ENCODE measurements around the gene SLC4A2. TPM values are rescaled to one million over a fixed set of nuclear protein-coding genes. Genes with fewer than 3 reads are reported as not detected.

Gene SLC4A2
- total and polyA plus RNA-seq, 2 of the 8 experiments (the other 6 are each of a cell fraction or from before 2014, with no cell fraction given) = 72.6 to 147 TPM

DNA sequence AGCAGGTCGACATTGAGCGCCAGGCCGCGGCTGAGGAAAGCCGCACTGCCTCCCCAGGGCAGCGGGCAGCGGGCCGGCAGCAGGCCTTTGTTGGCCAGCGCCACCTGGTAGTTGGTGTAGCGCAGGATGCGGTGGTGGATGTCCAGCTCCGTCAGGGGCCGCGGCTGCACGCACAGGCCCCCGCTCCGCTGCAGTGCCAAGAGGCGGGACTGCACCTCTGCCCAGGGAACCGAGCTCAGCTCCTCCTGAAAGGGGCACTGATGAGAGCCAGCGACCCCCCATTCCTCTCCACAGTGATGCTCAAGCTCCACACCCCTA is 40.3 kb upstream of the SLC4A2 start (continued):
- TF ChIP-seq, protein P1, sequence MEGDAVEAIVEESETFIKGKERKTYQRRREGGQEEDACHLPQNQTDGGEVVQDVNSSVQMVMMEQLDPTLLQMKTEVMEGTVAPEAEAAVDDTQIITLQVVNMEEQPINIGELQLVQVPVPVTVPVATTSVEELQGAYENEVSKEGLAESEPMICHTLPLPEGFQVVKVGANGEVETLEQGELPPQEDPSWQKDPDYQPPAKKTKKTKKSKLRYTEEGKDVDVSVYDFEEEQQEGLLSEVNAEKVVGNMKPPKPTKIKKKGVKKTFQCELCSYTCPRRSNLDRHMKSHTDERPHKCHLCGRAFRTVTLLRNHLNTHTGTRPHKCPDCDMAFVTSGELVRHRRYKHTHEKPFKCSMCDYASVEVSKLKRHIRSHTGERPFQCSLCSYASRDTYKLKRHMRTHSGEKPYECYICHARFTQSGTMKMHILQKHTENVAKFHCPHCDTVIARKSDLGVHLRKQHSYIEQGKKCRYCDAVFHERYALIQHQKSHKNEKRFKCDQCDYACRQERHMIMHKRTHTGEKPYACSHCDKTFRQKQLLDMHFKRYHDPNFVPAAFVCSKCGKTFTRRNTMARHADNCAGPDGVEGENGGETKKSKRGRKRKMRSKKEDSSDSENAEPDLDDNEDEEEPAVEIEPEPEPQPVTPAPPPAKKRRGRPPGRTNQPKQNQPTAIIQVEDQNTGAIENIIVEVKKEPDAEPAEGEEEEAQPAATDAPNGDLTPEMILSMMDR (IDR thresholded peaks at IDR 0.05; ENCODE audit: control extremely low read depth in 1 of 3, insufficient read depth in 1 of 3, low read depth in 1 of 3, low read length in 3 of 3) = no peak
- TF ChIP-seq SP1 (IDR thresholded peaks at IDR 0.05; ENCODE audit: low read depth, low read length) = no peak
- TF ChIP-seq POLR2A (IDR thresholded peaks at IDR 0.05; ENCODE audit: control extremely low read depth in 1 of 2, low read depth in 2 of 2, low read length in 2 of 2) = no peak
- TF ChIP-seq CHD2 (IDR thresholded peaks at IDR 0.05; ENCODE audit: low read length) = no peak
- TF ChIP-seq FOSL1 (IDR thresholded peaks at IDR 0.05; ENCODE audit: insufficient read depth, low read depth, low read length) = no peak

Measured in H1 (cell line).